ENCODE data around the gene ATAD5.
A peak's percentile ranks its signal among the peaks of the same experiment; 100 is the strongest.

The ATAD5 gene

GRCh38 chr17:30906101-30906911 is 74.5 kb downstream of the ATAD5 start, which contains the start of gene TEFM (continued):
- TF ChIP-seq ZFP3 (tag by site-specific recombination; IDR thresholded peaks at IDR 0.05; ENCODE audit: low read depth) (no peak), ZBTB7A (tag by site-specific recombination; IDR thresholded peaks at IDR 0.05; ENCODE audit: low read depth) (peak; percentile 86), ZNF23 (tag by site-specific recombination; IDR thresholded peaks at IDR 0.05; ENCODE audit: borderline replicate concordance) (no peak), ZSCAN30 (tag by site-specific recombination; IDR thresholded peaks at IDR 0.05) (peak; percentile 99), ZNF155 (tag by site-specific recombination; IDR thresholded peaks at IDR 0.05) (no peak), ZNF221 (tag by site-specific recombination; IDR thresholded peaks at IDR 0.05; ENCODE audit: borderline replicate concordance) (no peak), ZNF280C (tag by site-specific recombination; IDR thresholded peaks at IDR 0.05) (no peak), ZNF660 (tag by site-specific recombination; IDR thresholded peaks at IDR 0.05) (peak; percentile 99), YY2 (tag by site-specific recombination; IDR thresholded peaks at IDR 0.05) (peak; percentile 96), ZNF362 (tag by site-specific recombination; IDR thresholded peaks at IDR 0.05) (peak; percentile 31; the same call in 1 of the 2 replicates), ZBTB20 (tag by site-specific recombination; IDR thresholded peaks at IDR 0.05) (peak; percentile 94), ZNF350 (tag by site-specific recombination; IDR thresholded peaks at IDR 0.05) (no peak), GLIS1 (tag by site-specific recombination; IDR thresholded peaks at IDR 0.05) (peak; percentile 46), ZNF785 (tag by site-specific recombination; IDR thresholded peaks at IDR 0.05) (peak; percentile 91), ZNF398 (tag by site-specific recombination; IDR thresholded peaks at IDR 0.05) (no peak), ZNF341 (tag by site-specific recombination; IDR thresholded peaks at IDR 0.05; ENCODE audit: low read depth) (peak; percentile 81), ZNF580 (tag by site-specific recombination; IDR thresholded peaks at IDR 0.05) (peak; percentile 98), RBAK (tag by site-specific recombination; IDR thresholded peaks at IDR 0.05) (no peak)

- Histone ChIP-seq H3K4me1 (ENCODE audit: control insufficient read depth, insufficient read depth, low read length) (no peaks in the 10 kb centered on the region; the same call in 1 of the 2 replicates), H3K4me3 (ENCODE audit: low read depth, low read length) (no peak overlapping the region), H3K27ac (ENCODE audit: extremely low read depth, low read depth, low read length) (no peak overlapping the region), H3K36me3 (ENCODE audit: control insufficient read depth in 2 of 2, insufficient read depth in 1 of 2, low read length in 2 of 2) (peaks cover 4 to 5% of the 10 kb centered on the region in 2 experiments; a peak in 2 of 3 replicates), H3K9me3 (ENCODE audit: control insufficient read depth, insufficient read depth, low read depth, low read length) (no peaks in the 10 kb centered on the region)
- ChIA-PET POLR2A (interaction anchor here (0.7 kb wide), 1 partner anchor 37 kb away, joined by 3 read pairs; no protein-coding TSS in a partner anchor), CTCF (no interaction called here)
- TF ChIP-seq ZNF518A (tag by site-specific recombination; conservative IDR thresholded peaks at IDR 0.05; ENCODE audit: low read depth): no peak
- no peak for TF ChIP-seq ZNF660 (tag by site-specific recombination; IDR thresholded peaks at IDR 0.05)
- TF ChIP-seq BCL11A (tag by site-specific recombination; IDR thresholded peaks at IDR 0.05; ENCODE audit: low read depth): no peak
Observed at GRCh38 chr17:30908717-30909420, 77.1 kb downstream of the ATAD5 start.
